Measurements from ENCODE around the gene CYTH4. TPM values are rescaled to one million over a fixed set of nuclear protein-coding genes. Genes with fewer than 3 reads are reported as not detected.

The CYTH4 gene
- total RNA-seq, 1 experiment from 2014 or later: 0.15 TPM

DNA sequence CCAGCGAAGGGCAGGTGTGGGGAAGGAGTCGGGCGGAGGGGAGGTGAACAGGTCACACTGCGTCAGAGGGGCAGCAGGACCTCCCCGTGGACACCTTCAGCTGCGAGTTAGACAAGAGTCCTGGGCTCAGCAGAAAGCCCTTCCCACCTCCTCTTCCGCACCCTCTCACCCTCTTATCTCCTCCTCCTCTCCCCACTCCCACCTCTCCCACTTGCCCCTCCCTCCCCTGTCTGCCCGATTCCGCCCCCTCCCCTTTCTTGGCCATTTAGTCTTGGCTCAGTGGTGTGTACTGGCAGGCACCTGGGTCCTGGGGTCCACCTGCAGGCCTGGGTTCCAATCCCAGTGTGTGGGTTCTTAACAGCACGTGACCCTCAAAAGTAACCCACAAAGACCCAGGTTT is 37.2 kb downstream of the CYTH4 start:
- Mint-ChIP-seq H3K4me3 (no peak overlapping the region), H3K27ac (no peak overlapping the region), H3K9me3 (no peaks in the 10 kb centered on the region), H3K27me3 (ENCODE audit: low read depth) (peaks cover 21% of the 10 kb centered on the region), H3K36me3 (no peaks in the 10 kb centered on the region), H3K4me1 (peaks cover 20% of the 10 kb centered on the region)
- TF ChIP-seq, protein P1, sequence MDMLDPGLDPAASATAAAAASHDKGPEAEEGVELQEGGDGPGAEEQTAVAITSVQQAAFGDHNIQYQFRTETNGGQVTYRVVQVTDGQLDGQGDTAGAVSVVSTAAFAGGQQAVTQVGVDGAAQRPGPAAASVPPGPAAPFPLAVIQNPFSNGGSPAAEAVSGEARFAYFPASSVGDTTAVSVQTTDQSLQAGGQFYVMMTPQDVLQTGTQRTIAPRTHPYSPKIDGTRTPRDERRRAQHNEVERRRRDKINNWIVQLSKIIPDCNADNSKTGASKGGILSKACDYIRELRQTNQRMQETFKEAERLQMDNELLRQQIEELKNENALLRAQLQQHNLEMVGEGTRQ (CRISPR knock-in tag; IDR thresholded peaks at IDR 0.05): no peak
- no peak for TF ChIP-seq ZNF671 (CRISPR knock-in tag; IDR thresholded peaks at IDR 0.05)
- no peak for TF ChIP-seq NR1H2 (CRISPR knock-in tag; IDR thresholded peaks at IDR 0.05)
- TF ChIP-seq JAZF1 (CRISPR knock-in tag; IDR thresholded peaks at IDR 0.05): no peak
- no peak for TF ChIP-seq OVOL2 (CRISPR knock-in tag; IDR thresholded peaks at IDR 0.05; ENCODE audit: borderline replicate concordance)
- TF ChIP-seq, protein P2, sequence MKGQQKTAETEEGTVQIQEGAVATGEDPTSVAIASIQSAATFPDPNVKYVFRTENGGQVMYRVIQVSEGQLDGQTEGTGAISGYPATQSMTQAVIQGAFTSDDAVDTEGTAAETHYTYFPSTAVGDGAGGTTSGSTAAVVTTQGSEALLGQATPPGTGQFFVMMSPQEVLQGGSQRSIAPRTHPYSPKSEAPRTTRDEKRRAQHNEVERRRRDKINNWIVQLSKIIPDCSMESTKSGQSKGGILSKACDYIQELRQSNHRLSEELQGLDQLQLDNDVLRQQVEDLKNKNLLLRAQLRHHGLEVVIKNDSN (CRISPR knock-in tag; IDR thresholded peaks at IDR 0.05): no peak
- no peak for TF ChIP-seq TP53 (CRISPR knock-in tag; IDR thresholded peaks at IDR 0.05)
- TF ChIP-seq RORB (CRISPR knock-in tag; IDR thresholded peaks at IDR 0.05): no peak
- TF ChIP-seq JUN (CRISPR knock-in tag; IDR thresholded peaks at IDR 0.05): no peak
- no peak for TF ChIP-seq ZNF121 (CRISPR knock-in tag; IDR thresholded peaks at IDR 0.05)
- no peak for TF ChIP-seq ZNF423 (CRISPR knock-in tag; IDR thresholded peaks at IDR 0.05)
- TF ChIP-seq, protein P3, sequence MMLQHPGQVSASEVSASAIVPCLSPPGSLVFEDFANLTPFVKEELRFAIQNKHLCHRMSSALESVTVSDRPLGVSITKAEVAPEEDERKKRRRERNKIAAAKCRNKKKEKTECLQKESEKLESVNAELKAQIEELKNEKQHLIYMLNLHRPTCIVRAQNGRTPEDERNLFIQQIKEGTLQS (CRISPR knock-in tag; conservative IDR thresholded peaks at IDR 0.05): no peak
- TF ChIP-seq SMAD3 (CRISPR knock-in tag; IDR thresholded peaks at IDR 0.05; ENCODE audit: borderline replicate concordance): no peak
- TF ChIP-seq, protein P4, sequence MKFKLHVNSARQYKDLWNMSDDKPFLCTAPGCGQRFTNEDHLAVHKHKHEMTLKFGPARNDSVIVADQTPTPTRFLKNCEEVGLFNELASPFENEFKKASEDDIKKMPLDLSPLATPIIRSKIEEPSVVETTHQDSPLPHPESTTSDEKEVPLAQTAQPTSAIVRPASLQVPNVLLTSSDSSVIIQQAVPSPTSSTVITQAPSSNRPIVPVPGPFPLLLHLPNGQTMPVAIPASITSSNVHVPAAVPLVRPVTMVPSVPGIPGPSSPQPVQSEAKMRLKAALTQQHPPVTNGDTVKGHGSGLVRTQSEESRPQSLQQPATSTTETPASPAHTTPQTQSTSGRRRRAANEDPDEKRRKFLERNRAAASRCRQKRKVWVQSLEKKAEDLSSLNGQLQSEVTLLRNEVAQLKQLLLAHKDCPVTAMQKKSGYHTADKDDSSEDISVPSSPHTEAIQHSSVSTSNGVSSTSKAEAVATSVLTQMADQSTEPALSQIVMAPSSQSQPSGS (CRISPR knock-in tag; IDR thresholded peaks at IDR 0.05; ENCODE audit: borderline replicate concordance, low read depth): no peak
- no peak for TF ChIP-seq NFE2L1 (CRISPR knock-in tag; IDR thresholded peaks at IDR 0.05)
- TF ChIP-seq FOXP1 (CRISPR knock-in tag; IDR thresholded peaks at IDR 0.05; ENCODE audit: borderline replicate concordance): no peak
- TF ChIP-seq, protein P5, sequence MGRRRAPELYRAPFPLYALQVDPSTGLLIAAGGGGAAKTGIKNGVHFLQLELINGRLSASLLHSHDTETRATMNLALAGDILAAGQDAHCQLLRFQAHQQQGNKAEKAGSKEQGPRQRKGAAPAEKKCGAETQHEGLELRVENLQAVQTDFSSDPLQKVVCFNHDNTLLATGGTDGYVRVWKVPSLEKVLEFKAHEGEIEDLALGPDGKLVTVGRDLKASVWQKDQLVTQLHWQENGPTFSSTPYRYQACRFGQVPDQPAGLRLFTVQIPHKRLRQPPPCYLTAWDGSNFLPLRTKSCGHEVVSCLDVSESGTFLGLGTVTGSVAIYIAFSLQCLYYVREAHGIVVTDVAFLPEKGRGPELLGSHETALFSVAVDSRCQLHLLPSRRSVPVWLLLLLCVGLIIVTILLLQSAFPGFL (CRISPR knock-in tag; IDR thresholded peaks at IDR 0.05; ENCODE audit: borderline replicate concordance): no peak
- TF ChIP-seq, protein P6, sequence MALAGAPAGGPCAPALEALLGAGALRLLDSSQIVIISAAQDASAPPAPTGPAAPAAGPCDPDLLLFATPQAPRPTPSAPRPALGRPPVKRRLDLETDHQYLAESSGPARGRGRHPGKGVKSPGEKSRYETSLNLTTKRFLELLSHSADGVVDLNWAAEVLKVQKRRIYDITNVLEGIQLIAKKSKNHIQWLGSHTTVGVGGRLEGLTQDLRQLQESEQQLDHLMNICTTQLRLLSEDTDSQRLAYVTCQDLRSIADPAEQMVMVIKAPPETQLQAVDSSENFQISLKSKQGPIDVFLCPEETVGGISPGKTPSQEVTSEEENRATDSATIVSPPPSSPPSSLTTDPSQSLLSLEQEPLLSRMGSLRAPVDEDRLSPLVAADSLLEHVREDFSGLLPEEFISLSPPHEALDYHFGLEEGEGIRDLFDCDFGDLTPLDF (CRISPR knock-in tag; IDR thresholded peaks at IDR 0.05): no peak
- TF ChIP-seq, protein P7, sequence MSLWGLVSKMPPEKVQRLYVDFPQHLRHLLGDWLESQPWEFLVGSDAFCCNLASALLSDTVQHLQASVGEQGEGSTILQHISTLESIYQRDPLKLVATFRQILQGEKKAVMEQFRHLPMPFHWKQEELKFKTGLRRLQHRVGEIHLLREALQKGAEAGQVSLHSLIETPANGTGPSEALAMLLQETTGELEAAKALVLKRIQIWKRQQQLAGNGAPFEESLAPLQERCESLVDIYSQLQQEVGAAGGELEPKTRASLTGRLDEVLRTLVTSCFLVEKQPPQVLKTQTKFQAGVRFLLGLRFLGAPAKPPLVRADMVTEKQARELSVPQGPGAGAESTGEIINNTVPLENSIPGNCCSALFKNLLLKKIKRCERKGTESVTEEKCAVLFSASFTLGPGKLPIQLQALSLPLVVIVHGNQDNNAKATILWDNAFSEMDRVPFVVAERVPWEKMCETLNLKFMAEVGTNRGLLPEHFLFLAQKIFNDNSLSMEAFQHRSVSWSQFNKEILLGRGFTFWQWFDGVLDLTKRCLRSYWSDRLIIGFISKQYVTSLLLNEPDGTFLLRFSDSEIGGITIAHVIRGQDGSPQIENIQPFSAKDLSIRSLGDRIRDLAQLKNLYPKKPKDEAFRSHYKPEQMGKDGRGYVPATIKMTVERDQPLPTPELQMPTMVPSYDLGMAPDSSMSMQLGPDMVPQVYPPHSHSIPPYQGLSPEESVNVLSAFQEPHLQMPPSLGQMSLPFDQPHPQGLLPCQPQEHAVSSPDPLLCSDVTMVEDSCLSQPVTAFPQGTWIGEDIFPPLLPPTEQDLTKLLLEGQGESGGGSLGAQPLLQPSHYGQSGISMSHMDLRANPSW (CRISPR knock-in tag; conservative IDR thresholded peaks at IDR 0.05; ENCODE audit: low read depth): no peak
- ChIA-PET CTCF (interaction anchor here (1.1 to 2.0 kb wide), 3 partner anchors 109 to 153 kb away, joined by 4 to 8 read pairs (median 4); no protein-coding TSS in a partner anchor), POLR2A (no interaction called here)
- DNase-seq (ENCODE audit: low spot score) (no peak), ATAC-seq (no peak; the same call in 1 of the 2 replicates)
